Loucy (cell line): ENCODE results near the gene BCAR3.

Source experiments
- H2AFZ ChIP-seq: fragments of 200-600 bp; sonication (generic); 2 replicates; pipeline ENCODE4 v1.6.0; 2016; ENCODE audit warnings: antibody characterized with exemption, mild to moderate bottlenecking, low read length, moderate library complexity
- H3F3A ChIP-seq: fragments of 200-600 bp; 2 replicates; pipeline ENCODE4 v1.6.0; 2016; ENCODE audit warnings: antibody characterized with exemption, low read depth, mild to moderate bottlenecking
- H3K27me3 ChIP-seq: fragments of 200-600 bp; sonication (generic); 2 replicates; pipeline ENCODE4 v1.6.1; 2014; ENCODE audit warnings: low read length, mild to moderate bottlenecking; ENCODE audit not compliant: insufficient read depth, poor library complexity, severe bottlenecking
- H3K36me3 ChIP-seq: fragments of 200-600 bp; sonication (generic); 2 replicates; pipeline ENCODE4 v1.6.1; 2016; ENCODE audit warnings: low read length; ENCODE audit not compliant: insufficient read depth
- H3K4me1 ChIP-seq: fragments of 200-600 bp; sonication (generic); 2 replicates; pipeline ENCODE4 v1.5.1; 2014; ENCODE audit warnings: low read length, mild to moderate bottlenecking; ENCODE audit not compliant: insufficient read depth, poor library complexity, severe bottlenecking
- H3K4me2 ChIP-seq: fragments of 200-600 bp; sonication (generic); 2 replicates; pipeline ENCODE4 v1.6.0; 2014; ENCODE audit warnings: antibody characterized with exemption, low read length, low read depth, mild to moderate bottlenecking; ENCODE audit not compliant: poor library complexity, severe bottlenecking
- H3K4me3 ChIP-seq: fragments of 200-600 bp; sonication (generic); 2 replicates; pipeline ENCODE4 v1.5.1; 2014; ENCODE audit warnings: low read length, mild to moderate bottlenecking, mixed read lengths; ENCODE audit not compliant: poor library complexity, severe bottlenecking
- H3K79me2 ChIP-seq: fragments of 200-600 bp; sonication (generic); 2 replicates; pipeline ENCODE4 v1.6.1; 2014; ENCODE audit warnings: low read length; ENCODE audit not compliant: insufficient read depth
- H3K9ac ChIP-seq: fragments of 200-600 bp; sonication (generic); 2 replicates; pipeline ENCODE4 v1.6.0; 2014; ENCODE audit warnings: mild to moderate bottlenecking, low read depth, low read length, moderate library complexity; ENCODE audit not compliant: poor library complexity, severe bottlenecking
- H3K9me2 ChIP-seq: fragments of 200-600 bp; sonication (generic); replicated peaks from 2 replicates; pipeline ENCODE4 v1.6.1; 2016; ENCODE audit warnings: low read depth, low read length, mixed read lengths
- H3K9me3 ChIP-seq: fragments of 200-600 bp; sonication (generic); 2 replicates; pipeline ENCODE4 v1.6.1; 2014; ENCODE audit warnings: mild to moderate bottlenecking, antibody characterized with exemption, low read length, low read depth; ENCODE audit not compliant: insufficient read depth
- H4K20me1 ChIP-seq: fragments of 200-600 bp; sonication (generic); 2 replicates; pipeline ENCODE4 v1.6.0; 2014; ENCODE audit warnings: antibody characterized with exemption, low read length, mild to moderate bottlenecking; ENCODE audit not compliant: insufficient read depth, poor library complexity, severe bottlenecking
- EZH2phosphoT487 ChIP-seq: fragments of 200-600 bp; IDR thresholded peaks from 2 replicates; pipeline ENCODE4 v1.6.1; 2018; ENCODE audit warnings: antibody characterized with exemption, mild to moderate bottlenecking, moderate library complexity, borderline replicate concordance
- TF ChIP-seq, protein P1 (sequence below): fragments of 200-600 bp; sonication (generic); conservative IDR thresholded peaks from 2 replicates; pipeline ENCODE4 v1.5.1; 2014; ENCODE audit warnings: mild to moderate bottlenecking, antibody characterized with exemption, low read length

The BCAR3 gene

DNA sequence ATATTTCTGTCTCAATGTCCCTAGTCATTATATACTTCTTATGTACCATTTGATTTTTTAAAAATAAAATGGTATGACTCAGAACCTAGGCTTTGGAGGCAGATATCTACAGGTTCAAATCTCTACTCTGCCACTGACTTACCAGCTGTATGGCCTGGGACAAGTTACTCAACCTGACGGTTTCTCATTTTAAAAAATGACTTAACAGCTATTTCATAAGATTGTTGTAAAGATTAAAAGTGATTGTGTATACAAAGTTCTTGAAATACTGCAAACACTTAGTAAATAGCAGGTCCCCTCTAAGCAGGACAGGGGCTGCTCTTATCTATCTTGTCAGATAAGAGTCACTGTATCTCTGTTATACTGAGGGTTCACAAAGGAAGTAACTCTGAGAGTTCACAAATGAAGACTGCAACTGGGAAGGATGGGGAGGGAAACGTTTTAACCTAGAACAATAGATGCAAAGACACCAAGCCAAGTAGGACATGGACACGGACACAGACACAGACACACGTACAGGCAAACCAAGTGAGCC, 2.6 kb downstream of the BCAR3 start:
- Histone ChIP-seq H3K27me3 (no peaks in the 10 kb centered on the region), H2AFZ (no peak overlapping the region), H4K20me1 (no peaks in the 10 kb centered on the region), H3K79me2 (no peaks in the 10 kb centered on the region), H3K9me2 (no peaks in the 10 kb centered on the region), H3K4me1 (no peaks in the 10 kb centered on the region), H3K9me3 (no peaks in the 10 kb centered on the region), H3K4me3 (no peak overlapping the region), H3K4me2 (no peak overlapping the region), H3F3A (no peaks in the 10 kb centered on the region), H3K9ac (no peak overlapping the region), H3K36me3 (no peaks in the 10 kb centered on the region)
- no peak for TF ChIP-seq EZH2phosphoT487
- TF ChIP-seq, protein P1, sequence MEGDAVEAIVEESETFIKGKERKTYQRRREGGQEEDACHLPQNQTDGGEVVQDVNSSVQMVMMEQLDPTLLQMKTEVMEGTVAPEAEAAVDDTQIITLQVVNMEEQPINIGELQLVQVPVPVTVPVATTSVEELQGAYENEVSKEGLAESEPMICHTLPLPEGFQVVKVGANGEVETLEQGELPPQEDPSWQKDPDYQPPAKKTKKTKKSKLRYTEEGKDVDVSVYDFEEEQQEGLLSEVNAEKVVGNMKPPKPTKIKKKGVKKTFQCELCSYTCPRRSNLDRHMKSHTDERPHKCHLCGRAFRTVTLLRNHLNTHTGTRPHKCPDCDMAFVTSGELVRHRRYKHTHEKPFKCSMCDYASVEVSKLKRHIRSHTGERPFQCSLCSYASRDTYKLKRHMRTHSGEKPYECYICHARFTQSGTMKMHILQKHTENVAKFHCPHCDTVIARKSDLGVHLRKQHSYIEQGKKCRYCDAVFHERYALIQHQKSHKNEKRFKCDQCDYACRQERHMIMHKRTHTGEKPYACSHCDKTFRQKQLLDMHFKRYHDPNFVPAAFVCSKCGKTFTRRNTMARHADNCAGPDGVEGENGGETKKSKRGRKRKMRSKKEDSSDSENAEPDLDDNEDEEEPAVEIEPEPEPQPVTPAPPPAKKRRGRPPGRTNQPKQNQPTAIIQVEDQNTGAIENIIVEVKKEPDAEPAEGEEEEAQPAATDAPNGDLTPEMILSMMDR = no peak

DNA sequence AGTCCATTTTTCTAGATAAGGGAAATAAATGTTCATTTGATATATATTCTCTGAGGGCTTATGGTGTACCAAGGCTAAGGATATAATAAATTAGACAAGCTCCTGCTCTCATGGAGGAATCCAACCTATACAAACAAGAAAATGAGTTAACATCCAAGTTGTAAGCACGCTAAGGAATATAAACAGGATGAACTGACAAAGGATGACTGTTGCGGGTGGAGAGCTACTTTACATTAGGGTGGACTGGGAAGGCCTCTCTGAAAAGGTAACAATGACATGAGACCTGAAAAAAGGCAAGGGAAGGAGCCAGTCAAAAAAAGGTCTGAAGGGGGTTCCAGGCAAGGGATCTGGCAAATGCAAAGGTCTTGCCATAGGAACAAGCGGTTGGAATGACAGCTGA, 3.1 kb downstream of the BCAR3 start:
- Histone ChIP-seq H3F3A (no peaks in the 10 kb centered on the region), H3K9me3 (no peaks in the 10 kb centered on the region), H4K20me1 (no peaks in the 10 kb centered on the region), H3K4me2 (no peak overlapping the region), H2AFZ (no peak overlapping the region), H3K79me2 (no peaks in the 10 kb centered on the region), H3K9ac (no peak overlapping the region), H3K4me3 (no peak overlapping the region), H3K4me1 (no peaks in the 10 kb centered on the region), H3K9me2 (no peaks in the 10 kb centered on the region), H3K27me3 (no peaks in the 10 kb centered on the region), H3K36me3 (no peaks in the 10 kb centered on the region)
- no peak for TF ChIP-seq EZH2phosphoT487
- TF ChIP-seq, protein P1 = no peak

DNA sequence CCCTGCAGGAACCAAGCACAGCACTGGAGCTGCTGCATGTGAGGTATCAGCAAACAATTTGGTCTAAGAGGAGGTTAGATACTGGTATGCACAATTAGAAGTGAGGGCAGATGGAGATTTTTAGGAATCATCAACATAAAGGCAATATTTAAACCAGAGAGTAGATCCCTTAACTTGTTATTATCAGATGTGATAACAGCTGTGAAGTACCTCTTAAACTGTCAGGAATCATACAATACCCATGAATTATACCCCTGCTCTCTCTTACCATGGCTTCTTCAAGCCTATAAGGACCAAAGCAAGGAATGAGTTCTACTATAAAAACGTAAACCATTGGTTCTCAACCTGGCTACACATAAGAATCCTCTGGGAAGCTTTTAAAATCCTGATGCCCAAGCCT, 3.9 kb downstream of the BCAR3 start:
- no peaks in the 10 kb centered on the region for H4K20me1 ChIP-seq
- H3K4me2 ChIP-seq = no peak overlapping the region
- H3K79me2 ChIP-seq = no peaks in the 10 kb centered on the region

More for the DNA sequence above, 3.9 kb downstream of the BCAR3 start:
- TF ChIP-seq, protein P1 = no peak
- TF ChIP-seq EZH2phosphoT487 = no peak
- Histone ChIP-seq H3K4me1 (no peaks in the 10 kb centered on the region), H3K9me2 (no peaks in the 10 kb centered on the region), H3K9me3 (no peaks in the 10 kb centered on the region), H3K4me3 (no peak overlapping the region), H3F3A (no peaks in the 10 kb centered on the region), H3K27me3 (no peaks in the 10 kb centered on the region), H2AFZ (no peak overlapping the region), H3K9ac (no peak overlapping the region), H3K36me3 (no peaks in the 10 kb centered on the region)
